ENCODE data around the gene RNF39.

The RNF39 gene

DNA sequence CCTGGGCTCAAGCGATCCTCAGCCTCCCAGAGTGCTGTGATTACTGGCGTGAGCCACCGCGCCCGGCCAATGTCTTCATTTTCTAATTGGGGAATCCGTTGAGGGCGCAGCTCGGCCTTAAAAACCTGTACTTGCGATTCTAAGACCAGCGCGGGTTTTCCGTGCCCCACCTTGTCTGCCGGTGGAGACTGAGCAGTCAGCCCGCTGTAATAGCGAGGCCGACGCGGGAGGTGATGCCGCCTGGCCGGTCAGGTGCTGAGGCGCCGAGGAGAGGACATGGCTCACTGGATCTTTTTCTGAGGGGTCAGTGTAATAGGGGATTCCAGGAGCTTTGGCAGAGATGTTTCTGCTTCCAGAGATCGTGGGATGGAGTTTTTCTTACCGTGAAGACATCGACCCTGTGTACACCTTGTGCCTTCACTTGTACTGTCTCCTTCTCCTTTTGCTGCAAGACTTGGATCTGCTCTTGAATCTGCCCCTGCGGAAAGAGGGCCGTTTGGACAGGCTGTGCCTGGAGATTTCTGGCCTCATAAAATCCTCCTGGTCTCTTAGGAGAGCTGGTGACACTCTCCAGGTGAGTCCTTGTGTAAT, 35.8 kb upstream of the RNF39 start:
- no peak overlapping the region for H3K9ac ChIP-seq
- H3K4me3 ChIP-seq = no peak overlapping the region
- H3K4me2 ChIP-seq = peak overlapping the region in 7 of 11 experiments; percentile 51 to 73 (median 57); a peak in 9 of 22 replicates
- H3K27me3 ChIP-seq = peaks cover 3 to 21% (median 15%) of the 10 kb centered on the region in 11 experiments; a peak in 19 of 22 replicates
- no peaks in the 10 kb centered on the region for H4K20me1 ChIP-seq
- no peak for TF ChIP-seq Cebpa-rat (IDR thresholded peaks at IDR 0.05)
- H3K36me3 ChIP-seq = no peaks in the 10 kb centered on the region
- H3K9me3 ChIP-seq (replicated peaks in 1 of 11) = no peaks in the 10 kb centered on the region
- H3K27ac ChIP-seq = no peak overlapping the region
- H3K4me1 ChIP-seq = peaks cover 0 to 26% (median 18%) of the 10 kb centered on the region in 10 experiments; a peak in 16 of 20 replicates

DNA sequence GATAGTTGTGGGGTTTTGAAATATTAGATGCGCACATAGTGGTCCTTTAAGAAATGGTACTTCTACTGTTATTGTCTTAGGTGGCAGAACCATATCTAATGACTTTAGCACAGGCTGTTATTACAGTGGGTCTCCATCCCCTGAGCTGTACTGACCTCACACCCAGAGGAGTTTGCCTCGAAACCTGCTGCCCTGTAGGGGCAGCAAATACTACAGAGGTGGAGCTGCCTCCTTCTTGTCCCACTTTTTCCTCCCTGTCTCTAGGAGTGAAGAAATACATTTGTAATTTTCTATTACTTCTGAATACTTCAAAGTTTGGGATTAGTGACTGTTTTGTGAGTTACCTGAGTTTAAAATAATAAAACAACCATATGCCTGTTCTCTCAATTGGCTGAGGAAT, 29.1 kb upstream of the RNF39 start:
- Histone ChIP-seq H3K4me2 (no peak overlapping the region), H3K27ac (no peak overlapping the region), H3K4me1 (peaks cover 29 to 53% (median 44%) of the 10 kb centered on the region in 10 experiments), H3K9ac (no peak overlapping the region), H3K27me3 (peaks cover 31 to 42% (median 36%) of the 10 kb centered on the region in 11 experiments), H3K9me3 (replicated peaks in 1 of 11) (no peaks in the 10 kb centered on the region), H4K20me1 (peaks cover 0 to 10% (median 0%) of the 10 kb centered on the region in 11 experiments; a peak in 1 of 22 replicates), H3K4me3 (no peak overlapping the region), H3K36me3 (no peaks in the 10 kb centered on the region)
- TF ChIP-seq Cebpa-rat (IDR thresholded peaks at IDR 0.05) = no peak

DNA sequence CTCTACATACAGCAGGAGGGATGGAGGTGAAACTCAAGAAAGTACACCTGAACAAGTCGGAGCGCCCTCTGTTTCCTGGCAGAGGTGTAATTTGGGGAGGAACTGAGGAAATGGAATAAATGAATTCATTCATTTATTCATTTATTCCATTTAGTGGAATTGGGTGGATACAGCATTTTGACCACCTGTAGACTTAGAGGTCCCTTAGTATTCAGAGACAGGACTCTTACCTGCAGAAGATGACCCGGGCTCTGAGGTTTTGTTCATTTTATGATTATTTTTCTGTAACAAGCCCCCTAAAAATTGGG, 28.3 kb upstream of the RNF39 start:
- H3K9me3 ChIP-seq (replicated peaks in 1 of 11) = no peaks in the 10 kb centered on the region
- peak overlapping the region in 2 of 11 experiments; percentile 41 to 58; a peak in 3 of 22 replicates for H3K9ac ChIP-seq
- H3K27me3 ChIP-seq = peaks cover 40 to 50% (median 44%) of the 10 kb centered on the region in 11 experiments

DNA sequence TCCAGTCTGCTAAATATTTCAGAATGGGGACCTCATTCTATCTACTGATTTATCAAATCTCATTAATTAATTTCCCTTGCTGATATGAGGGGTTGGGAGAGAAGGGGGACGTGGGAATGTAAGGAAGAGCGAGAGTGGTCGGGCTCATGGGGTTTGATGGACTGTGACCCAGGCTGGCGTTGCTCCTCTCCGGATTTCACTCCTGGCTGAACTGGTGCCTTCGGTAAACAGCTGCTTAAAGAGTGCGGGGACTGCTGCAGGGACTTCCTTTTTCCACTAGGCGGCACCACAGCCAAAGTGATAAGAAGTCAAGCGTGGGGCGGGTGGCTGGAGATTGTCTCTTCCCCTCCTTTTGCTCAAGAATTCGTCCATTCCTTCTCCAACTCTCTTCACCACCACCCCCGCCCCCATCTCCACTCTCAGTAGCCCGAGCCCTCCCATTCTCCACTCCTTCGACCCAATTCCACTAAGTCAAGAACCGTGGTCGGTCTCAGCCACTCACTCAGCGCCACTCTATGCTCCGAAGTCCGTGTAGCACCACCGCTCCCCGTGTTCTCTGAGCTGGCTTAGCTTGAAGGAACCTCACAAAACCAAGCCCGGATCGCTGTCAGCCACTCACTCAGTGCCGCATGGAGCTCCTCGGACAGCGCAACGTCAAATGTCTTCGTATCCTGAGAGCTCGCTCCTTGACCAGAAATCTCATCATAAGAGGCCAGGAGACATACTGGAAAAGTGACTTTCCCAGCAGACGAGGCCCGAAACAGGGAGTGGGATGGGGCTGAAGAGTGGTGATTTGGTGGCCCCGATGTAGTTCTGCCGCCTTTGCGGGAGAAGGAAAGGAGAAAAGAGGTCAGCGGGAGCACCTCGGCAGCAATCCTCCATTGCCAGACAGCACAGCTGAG, 27.7 kb upstream of the RNF39 start:
- peak overlapping the region; percentile 42 to 67 (median 55) for H3K4me3 ChIP-seq
- H3K4me1 ChIP-seq = peaks cover 29 to 46% (median 44%) of the 10 kb centered on the region in 10 experiments
- H3K27me3 ChIP-seq = peaks cover 46 to 56% (median 50%) of the 10 kb centered on the region in 11 experiments
- H3K27ac ChIP-seq = peak overlapping the region in 3 of 11 experiments; percentile 10 to 22 (median 17); a peak in 3 of 22 replicates
- H4K20me1 ChIP-seq = peaks cover 0 to 10% (median 0%) of the 10 kb centered on the region in 11 experiments; a peak in 1 of 22 replicates
- no peaks in the 10 kb centered on the region for H3K36me3 ChIP-seq
- no peaks in the 10 kb centered on the region for H3K9me3 ChIP-seq (replicated peaks in 1 of 11)
- H3K4me2 ChIP-seq = peak overlapping the region; percentile 87 to 100 (median 96)
- no peak for TF ChIP-seq Cebpa-rat (IDR thresholded peaks at IDR 0.05)
- H3K9ac ChIP-seq = peak overlapping the region in 10 of 11 experiments; percentile 41 to 61 (median 50); a peak in 18 of 22 replicates

More for the DNA sequence above, 28.3 kb upstream of the RNF39 start:
- H3K27ac ChIP-seq = no peak overlapping the region
- no peak for TF ChIP-seq Cebpa-rat (IDR thresholded peaks at IDR 0.05)
- H3K4me1 ChIP-seq = peaks cover 29 to 51% (median 44%) of the 10 kb centered on the region in 10 experiments
- H4K20me1 ChIP-seq = peaks cover 0 to 10% (median 0%) of the 10 kb centered on the region in 11 experiments; a peak in 1 of 22 replicates
- H3K4me3 ChIP-seq = peak overlapping the region; percentile 42 to 67 (median 55); a peak in 16 of 20 replicates
- H3K4me2 ChIP-seq = peak overlapping the region; percentile 87 to 100 (median 96)
- H3K36me3 ChIP-seq = no peaks in the 10 kb centered on the region

DNA sequence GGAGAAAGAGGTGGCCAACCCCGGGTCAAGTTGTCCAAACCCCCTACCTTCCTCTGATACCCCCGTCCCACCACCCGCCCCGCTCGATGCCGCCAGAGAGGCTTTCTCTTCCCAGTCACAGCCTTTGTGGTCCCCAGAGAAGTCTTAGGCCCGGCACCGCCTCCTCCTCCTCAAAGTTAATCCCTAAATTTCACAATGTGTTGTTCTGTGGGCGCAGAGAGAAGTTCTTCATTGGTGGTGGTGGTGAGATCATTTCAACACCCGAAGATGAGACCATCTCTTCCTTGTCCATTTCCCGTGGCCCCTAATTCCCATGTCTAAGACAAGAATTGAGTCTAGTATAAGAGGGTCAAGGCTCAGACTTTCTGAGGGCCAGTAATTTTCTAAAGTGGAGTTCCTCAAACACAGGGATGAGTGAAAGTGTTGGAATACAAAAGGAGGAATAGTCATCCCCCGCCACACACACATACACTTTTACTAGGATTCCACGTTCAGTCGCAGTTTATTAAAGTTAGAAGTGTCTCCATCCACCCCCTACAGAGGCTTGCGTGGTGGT, 26.9 kb upstream of the RNF39 start:
- Histone ChIP-seq H3K27me3 (peaks cover 51 to 63% (median 57%) of the 10 kb centered on the region in 11 experiments), H3K4me2 (peak overlapping the region; percentile 87 to 100 (median 96)), H3K36me3 (no peaks in the 10 kb centered on the region), H3K27ac (peak overlapping the region in 9 of 11 experiments; percentile 10 to 55 (median 39); a peak in 13 of 22 replicates), H3K4me3 (peak overlapping the region; percentile 51 to 68 (median 57)), H3K9ac (peak overlapping the region; percentile 16 to 67 (median 55); a peak in 21 of 22 replicates), H3K4me1 (peaks cover 29 to 41% (median 38%) of the 10 kb centered on the region in 10 experiments), H4K20me1 (peaks cover 0 to 10% (median 0%) of the 10 kb centered on the region in 11 experiments; a peak in 1 of 22 replicates), H3K9me3 (replicated peaks in 1 of 11) (no peaks in the 10 kb centered on the region)
- no peak for TF ChIP-seq Cebpa-rat (IDR thresholded peaks at IDR 0.05)

DNA sequence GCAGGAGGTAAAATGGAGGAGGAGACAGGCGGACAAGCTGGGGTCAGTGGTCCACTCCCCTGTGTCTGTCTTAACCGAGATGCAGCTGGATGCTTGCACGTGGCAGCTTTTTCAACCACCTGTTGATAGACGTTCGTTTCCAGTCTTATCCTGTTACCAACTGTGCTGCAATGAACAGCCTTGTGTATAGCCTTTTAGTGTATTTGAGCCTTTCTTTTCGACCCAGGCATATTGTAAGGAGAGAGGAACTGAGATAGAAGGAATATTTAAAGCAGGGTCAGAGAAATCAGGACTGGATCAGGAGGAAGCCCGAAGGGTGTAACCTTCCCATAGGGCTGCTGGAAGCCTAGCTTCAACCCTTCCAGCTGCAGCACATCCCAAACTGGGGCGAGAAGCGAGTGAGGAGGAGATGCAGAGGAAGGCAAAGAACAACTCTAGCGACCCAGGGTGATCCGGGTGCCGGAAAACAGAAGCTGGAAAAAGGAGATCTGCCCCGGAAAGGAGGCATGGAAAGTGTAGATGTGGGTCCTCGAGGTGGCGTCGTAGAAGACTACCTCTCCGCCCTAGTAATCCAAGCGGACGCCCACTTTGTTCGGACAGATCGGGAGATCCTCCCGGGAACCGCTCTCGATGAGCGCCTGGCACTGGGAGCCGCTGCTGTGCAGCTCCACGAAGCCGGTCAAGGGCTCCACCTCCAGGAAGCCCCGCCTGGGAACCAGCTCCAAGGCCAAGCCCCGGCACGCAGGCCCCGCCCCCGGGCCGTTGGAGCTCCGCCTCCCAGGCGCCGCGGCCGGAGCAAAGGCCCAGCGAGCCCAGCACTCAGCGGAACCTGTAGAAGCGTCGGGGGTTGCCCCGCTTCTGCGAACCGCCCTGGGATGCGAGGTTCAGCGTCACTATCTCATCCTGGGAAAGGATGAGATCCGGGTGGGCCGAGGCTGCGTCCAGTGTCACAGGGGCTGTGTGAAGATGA, 26.2 kb upstream of the RNF39 start:
- no peak for TF ChIP-seq Cebpa-rat (IDR thresholded peaks at IDR 0.05)
- peaks cover 0 to 10% (median 0%) of the 10 kb centered on the region in 11 experiments; a peak in 1 of 22 replicates for H4K20me1 ChIP-seq
- peak overlapping the region; percentile 51 to 68 (median 57) for H3K4me3 ChIP-seq
- peak overlapping the region; percentile 87 to 100 (median 96) for H3K4me2 ChIP-seq
- no peaks in the 10 kb centered on the region for H3K36me3 ChIP-seq
- peak overlapping the region; percentile 16 to 67 (median 53); a peak in 21 of 22 replicates for H3K9ac ChIP-seq
- H3K27me3 ChIP-seq = peaks cover 51 to 71% (median 64%) of the 10 kb centered on the region in 11 experiments
- H3K27ac ChIP-seq = peak overlapping the region in 8 of 11 experiments; percentile 16 to 55 (median 42); a peak in 10 of 22 replicates
- H3K4me1 ChIP-seq = peaks cover 29 to 40% (median 38%) of the 10 kb centered on the region in 10 experiments
- H3K9me3 ChIP-seq (replicated peaks in 1 of 11) = no peaks in the 10 kb centered on the region

DNA sequence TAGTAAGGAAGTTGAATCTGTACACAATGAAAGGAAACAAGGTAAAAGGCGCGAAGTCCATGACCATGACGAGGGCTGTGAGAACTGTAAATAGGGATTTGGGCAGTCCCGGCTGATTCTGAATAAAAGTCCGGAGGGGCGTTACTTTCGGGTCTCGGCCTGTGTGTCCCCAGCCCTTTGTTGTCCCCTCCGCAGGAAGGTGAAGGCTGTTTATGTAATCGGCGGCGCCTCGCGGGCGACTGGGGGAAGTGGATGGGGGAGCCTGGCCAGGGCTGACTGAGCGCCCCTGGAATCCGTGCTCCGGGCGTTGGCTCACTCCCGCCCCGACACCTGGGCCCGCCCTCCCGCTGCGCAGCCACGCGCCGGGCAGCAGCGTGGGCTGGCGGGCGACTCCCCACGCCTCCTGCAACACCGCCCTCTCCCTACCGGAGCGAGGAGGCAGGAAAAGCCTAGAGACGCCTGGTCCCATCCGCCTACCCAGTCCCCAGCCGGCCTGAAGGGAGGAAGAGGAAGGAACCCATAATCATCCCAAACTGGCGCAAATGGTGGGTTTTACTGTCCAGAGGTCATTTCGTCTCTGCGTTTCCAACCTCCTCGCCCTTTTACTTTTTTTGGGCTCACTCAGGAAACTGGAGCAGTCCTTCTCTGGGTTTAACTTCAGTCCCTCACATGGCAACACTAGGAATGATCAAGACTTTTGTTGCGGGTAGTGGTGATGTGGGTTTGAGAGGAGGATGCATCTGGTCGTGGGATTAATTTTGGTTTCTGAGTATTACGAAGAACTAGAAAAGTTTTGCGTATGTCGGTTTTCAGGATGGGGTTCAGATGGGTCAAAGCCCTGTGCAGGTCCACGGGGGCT, 25.2 kb upstream of the RNF39 start:
- Histone ChIP-seq H3K4me1 (peaks cover 29 to 40% (median 38%) of the 10 kb centered on the region in 10 experiments), H3K9me3 (replicated peaks in 1 of 11) (no peaks in the 10 kb centered on the region), H3K36me3 (no peaks in the 10 kb centered on the region), H3K4me2 (peak overlapping the region; percentile 87 to 100 (median 96)), H4K20me1 (peaks cover 0 to 10% (median 0%) of the 10 kb centered on the region in 11 experiments; a peak in 1 of 22 replicates), H3K27me3 (peaks cover 51 to 75% (median 67%) of the 10 kb centered on the region in 11 experiments), H3K27ac (no peak overlapping the region), H3K9ac (peak overlapping the region in 10 of 11 experiments; percentile 10 to 58 (median 46); a peak in 14 of 22 replicates), H3K4me3 (peak overlapping the region; percentile 51 to 68 (median 57))
- no peak for TF ChIP-seq Cebpa-rat (IDR thresholded peaks at IDR 0.05)
